HG03342 (cell line): Measurements from ENCODE around the gene PKNOX2.
"Not testable (repeated sequence)": the region's sequence is repeated elsewhere in the genome, so short reads cannot be mapped to it uniquely, and the experiment has no call there.

Experiments used
- ATAC-seq: cut with Tn5 transposase; IDR thresholded peaks from one replicate; pipeline ENCODE4 v1.9.1; 2021; ENCODE audit warnings: mild to moderate bottlenecking, moderate library complexity; ENCODE audit not compliant: unreplicated experiment

The PKNOX2 gene

DNA sequence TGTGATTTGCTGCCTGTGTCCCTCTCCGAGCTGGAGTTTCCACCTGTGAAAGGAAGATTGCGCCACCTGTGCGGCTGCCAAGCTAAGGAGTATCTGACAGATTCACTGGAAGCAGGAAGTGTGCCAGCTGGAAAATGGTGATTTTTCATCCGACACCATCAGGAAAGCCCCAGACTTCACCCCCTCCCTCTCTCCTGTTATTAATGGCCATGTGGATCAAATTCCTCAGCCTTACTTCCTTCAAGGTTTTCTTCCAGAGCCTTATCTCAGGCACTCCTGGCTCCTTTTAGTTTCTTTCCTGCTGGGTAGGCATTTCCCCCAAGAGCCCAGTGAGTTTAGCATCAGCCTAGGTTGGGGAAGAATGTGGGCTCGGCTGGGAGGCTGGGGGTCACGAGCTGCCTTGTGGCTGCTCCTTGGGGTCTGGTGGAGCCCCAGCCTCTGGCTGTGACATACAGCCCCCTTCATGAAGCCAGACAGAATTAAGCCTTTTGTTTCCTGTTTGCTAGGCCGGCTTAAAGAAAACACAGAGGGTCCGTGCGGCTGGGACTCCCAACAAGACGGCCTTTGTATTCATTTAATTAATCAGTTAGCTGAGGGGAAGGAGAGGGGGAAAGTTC is 37.1 kb downstream of the PKNOX2 start:
- ATAC-seq: no peak

GRCh38 chr11:125202362-125202880 is 37.9 kb downstream of the PKNOX2 start:
- ATAC-seq: no peak

GRCh38 chr11:125202977-125203376 is 38.4 kb downstream of the PKNOX2 start:
- ATAC-seq: no peak

GRCh38 chr11:125207866-125208425 is 43.4 kb downstream of the PKNOX2 start:
- no peak for ATAC-seq

DNA sequence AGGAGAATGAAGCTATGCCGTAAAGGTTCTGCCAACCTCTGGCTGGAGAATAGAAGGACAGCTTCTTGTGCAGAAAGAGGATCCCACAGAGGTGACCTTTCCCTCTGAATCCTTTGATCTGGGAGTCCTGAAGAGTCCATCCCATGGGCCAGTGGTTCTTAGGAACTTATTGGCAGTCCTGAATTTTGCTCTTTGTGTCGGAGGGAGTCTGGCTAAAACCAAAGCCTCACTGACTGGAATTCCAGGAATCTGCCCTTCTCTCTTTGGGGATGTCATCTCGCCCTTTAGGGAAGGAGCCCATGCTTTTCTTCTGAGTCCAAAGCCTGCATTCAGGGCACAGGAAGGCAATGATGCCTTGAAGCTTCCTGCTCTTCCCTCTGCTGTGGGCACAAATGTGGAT is 45.5 kb downstream of the PKNOX2 start:
- ATAC-seq: no peak

- no peak for ATAC-seq
Measured at GRCh38 chr11:125211191-125211947, 46.8 kb downstream of the PKNOX2 start.

DNA sequence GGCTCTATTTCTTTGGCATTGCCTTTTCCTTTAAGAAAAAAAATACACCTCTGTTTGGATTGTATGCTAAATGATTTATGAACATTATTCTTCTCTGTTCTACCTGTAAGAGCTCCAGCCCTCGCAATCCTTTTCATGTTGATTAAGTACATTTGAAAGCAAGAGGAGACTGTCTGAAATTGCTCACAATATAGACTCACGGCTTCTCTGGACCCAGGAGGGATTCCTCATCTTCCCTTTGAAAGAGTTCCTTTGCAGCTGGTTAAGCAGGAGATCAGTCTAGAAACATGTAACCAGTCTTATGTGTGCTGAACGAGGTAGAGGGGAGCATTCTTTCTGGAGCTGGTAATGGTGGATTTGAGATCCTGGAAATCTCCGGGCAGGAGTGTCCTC is 47.4 kb downstream of the PKNOX2 start:
- ATAC-seq: no peak

DNA sequence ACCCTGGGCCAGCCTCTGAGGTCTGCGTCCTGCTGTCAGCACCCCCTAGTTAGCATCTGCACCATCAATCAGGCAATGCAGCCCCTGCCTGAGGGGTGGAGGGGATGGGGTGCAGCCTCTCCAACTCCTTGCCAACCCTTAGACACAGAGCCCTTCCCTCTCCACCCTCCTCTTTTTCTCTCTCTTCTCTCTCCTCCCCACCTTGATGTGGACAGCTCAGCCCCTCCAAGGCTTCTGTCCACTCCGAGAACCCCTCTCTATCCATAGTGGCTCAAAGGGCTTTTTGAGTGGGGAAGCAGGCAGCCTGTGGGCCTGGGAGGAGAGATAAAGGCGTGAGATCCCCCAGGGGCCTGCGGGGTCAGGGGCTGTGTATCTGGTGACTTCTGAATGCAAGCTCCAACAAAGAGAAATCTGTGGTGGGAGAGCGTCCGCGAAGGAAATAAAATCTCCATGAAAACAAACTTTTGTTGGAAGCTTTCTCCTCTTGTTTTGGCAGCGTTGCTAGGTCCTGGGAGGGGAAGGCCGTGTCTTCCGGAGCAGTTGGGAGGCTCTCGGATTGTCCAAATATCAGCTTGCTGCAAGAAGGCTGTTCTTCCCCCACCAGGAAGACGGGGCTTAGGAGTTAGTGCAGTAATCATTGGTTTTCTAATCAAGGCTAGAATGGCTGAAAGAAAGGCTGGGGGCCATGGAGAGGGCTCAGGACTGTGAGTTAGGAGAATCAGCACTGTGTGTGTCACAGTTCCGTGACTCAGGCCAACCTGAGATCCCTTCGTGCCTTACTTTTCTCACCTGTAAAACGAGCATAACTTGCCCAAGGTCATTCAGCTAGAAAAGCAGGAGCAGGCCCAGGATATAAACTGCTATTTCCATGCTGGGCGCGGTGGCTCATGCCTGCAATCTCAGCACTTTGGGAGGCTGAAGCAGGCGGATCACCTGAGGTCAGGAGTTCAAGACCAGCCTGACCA is 50.3 kb downstream of the PKNOX2 start:
- ATAC-seq: no peak

- no peak for ATAC-seq
Measured at GRCh38 chr11:125215976-125216375, 51.4 kb downstream of the PKNOX2 start.

DNA sequence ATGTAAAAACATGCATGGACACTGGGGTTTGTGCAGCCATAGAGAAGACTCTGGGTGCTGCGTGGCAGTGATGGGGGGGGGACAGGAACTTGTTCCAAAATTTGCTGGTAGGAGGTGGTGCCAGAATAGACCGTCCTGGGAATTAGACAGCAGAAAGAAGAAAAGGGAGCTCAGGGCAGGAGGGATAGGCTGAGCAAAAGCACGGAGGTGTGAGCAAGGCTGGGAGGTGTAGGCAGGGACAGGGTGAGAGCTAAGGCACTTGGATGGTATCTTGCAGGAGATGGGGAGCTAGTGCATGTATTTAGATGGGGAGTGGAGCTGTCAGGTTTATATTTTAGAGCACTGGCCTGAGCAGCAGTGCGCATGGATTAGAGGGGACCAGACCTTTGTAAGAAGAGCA is 53.8 kb downstream of the PKNOX2 start:
- no peak for ATAC-seq

GRCh38 chr11:125221461-125221860 is 56.9 kb downstream of the PKNOX2 start:
- ATAC-seq: no peak

- ATAC-seq: no peak
Measured at GRCh38 chr11:125222494-125222893, 57.9 kb downstream of the PKNOX2 start.

DNA sequence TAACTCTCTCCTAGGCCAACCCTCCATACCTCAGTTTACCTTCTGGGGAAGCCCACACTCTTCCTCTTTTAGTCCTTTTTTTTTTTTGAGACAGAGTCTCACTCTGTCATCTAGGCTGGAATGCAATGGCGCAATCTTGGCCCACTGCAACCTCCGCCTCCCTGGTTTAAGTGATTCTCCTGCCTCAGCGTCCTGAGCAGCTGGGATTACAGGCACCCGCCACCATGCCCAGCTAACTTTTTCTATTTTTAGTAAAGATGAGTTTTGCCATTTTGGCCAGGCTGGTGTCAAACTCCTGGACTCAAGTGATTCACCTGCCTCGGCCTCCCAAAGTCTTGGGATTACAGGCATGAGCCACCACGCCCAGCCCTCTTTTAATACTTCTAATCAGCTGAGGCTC is 58.6 kb downstream of the PKNOX2 start:
- not testable (repeated sequence) for ATAC-seq

GRCh38 chr11:125223901-125224361 is 59.4 kb downstream of the PKNOX2 start:
- ATAC-seq: no peak

DNA sequence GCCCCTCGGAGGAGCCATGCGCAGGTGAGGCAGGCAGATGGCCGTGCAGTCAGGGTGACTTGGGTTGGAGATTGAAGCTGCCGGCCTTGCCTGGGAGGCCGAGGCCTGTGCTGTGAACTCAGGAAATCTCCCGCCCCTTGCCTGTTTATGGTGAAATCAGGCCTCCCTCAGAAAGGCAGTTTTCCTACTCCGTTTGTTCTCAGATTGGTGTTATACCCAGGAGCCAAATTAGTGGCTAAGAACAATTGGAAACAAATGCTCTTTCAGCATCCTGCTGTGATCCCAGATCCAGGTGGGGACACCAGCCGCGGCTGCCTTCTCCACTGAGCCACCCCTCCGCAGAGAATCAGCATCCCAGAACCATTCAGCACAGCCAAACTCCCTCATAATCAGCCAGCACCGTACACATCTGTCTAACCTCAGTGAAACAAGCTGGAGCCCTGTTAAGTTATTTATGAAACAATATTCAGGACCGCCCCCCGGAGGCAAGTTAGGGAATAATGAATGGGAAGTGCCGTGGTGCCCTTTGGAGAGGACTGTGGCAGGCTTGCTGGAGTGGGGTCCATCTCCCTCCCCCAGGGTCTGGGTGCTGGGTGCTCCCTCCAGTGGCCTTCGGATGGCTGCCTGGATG is 60.0 kb downstream of the PKNOX2 start:
- ATAC-seq: no peak

- no peak for ATAC-seq
Measured at GRCh38 chr11:125225401-125225800, 60.9 kb downstream of the PKNOX2 start.

DNA sequence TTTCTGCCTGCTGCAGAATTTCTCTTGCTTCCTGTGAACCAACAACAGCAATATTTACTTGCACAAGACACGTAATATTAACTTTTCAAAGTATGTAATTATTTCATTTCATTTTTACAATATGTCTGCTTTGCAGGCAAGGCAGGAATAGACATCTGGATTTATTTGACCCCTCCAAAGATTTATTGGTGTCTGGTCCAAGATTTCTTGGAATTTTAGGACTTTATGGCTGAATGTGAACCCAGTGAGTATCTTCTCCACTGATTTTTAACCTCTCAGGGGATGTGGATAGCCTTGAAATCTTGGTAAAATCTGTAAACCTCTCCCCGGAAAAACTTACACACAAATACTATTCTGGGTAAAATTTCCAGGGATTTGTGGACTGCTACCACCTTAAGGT is 61.5 kb downstream of the PKNOX2 start:
- ATAC-seq: no peak

- no peak for ATAC-seq
Measured at GRCh38 chr11:125226706-125227105, 62.2 kb downstream of the PKNOX2 start.

DNA sequence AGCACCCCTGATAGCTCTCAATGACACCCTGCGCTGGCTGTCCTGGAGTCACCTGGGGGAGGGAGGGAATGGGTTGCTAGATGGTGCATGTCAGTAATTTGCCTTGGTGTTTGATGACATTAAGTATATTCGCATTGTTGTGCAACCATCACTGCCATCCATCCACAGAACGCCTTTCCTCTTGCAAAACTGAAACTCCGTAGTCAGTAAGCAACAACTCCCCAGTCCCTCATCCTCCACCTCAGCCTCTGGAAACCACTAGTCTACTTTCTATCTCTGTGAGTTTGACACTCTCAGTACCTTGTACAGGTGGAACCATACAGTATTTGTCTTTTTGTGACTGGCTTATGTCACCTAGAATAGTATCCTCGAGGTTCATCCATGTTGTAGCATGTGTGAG is 62.6 kb downstream of the PKNOX2 start:
- ATAC-seq: no peak

GRCh38 chr11:125228445-125228844 is 63.9 kb downstream of the PKNOX2 start:
- ATAC-seq: no peak
